GM21423 (cell line): Measurements from ENCODE around the gene TAF1C.
"Not testable (repeated sequence)": the region's sequence is repeated elsewhere in the genome, so short reads cannot be mapped to it uniquely, and the experiment has no call there.

Experiments
- ATAC-seq: cut with Tn5 transposase; IDR thresholded peaks from one replicate; pipeline ENCODE4 v1.9.1; 2021; ENCODE audit warnings: mild to moderate bottlenecking, moderate library complexity; ENCODE audit not compliant: unreplicated experiment

The TAF1C gene

GRCh38 chr16:84212631-84213030 lies 25.8 kb upstream of the TAF1C start:
- no peak for ATAC-seq

DNA sequence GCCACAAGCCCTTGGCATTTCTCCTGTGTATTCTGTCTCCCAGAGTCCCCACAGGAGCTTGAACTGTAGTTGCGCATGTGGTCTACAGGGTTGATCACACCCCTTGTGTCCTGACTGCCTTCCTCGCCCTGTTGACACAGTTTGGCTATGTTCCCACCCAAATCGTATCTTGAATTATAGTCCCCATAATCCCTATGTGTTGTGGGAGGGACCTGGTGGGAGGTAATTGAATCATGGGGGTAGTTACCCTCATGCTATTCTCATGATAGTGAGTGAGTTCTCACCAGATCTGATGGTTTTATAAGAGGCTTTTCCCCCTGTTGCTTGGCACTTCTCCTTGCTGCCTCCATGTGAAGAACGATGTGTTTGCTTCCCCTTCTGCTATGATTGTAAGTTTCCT lies 25.3 kb upstream of the TAF1C start:
- no peak for ATAC-seq

- ATAC-seq = no peak
These were observed 23.1 kb upstream of the TAF1C start for GRCh38 chr16:84209989-84210388.

DNA sequence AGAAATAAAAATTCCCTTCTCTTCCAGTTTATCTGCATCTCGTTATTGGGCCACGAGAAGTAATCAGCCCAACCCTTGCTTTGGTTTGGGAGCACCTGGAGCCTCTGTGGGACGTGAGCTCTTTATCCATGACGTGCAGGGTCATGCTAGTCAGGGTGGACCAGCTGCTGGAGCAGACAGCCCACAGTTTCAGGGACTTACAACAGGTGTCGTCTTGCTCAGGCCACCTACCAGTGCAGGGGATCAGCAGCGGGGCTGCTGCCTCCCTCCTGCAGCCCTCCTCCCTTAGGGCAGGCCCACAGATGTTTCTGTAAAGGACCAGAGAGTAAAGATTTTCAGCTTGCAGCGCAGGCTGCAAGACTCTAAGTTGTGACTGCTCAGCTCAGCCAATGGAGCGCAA lies 21.0 kb upstream of the TAF1C start:
- no peak for ATAC-seq

DNA sequence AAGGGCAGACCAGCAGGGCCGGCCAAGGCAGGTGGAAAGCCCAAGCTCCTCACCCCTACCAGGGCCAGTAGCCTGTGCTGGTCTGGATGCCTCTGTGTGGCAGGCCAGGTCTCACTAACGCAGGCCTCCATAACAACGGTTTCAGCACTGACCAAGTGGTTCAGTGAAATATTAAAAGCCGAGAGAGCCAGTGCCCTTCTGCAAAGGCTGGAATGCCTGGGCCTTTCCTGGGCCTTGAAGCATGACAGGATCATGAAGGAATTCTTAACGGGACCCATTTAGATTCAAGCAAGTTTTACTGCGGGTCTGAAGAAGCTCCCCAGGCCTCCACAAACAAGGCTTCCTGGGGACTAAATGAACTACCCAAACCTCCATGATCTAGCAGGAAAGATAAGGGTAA lies 20.4 kb upstream of the TAF1C start:
- ATAC-seq = no peak

DNA sequence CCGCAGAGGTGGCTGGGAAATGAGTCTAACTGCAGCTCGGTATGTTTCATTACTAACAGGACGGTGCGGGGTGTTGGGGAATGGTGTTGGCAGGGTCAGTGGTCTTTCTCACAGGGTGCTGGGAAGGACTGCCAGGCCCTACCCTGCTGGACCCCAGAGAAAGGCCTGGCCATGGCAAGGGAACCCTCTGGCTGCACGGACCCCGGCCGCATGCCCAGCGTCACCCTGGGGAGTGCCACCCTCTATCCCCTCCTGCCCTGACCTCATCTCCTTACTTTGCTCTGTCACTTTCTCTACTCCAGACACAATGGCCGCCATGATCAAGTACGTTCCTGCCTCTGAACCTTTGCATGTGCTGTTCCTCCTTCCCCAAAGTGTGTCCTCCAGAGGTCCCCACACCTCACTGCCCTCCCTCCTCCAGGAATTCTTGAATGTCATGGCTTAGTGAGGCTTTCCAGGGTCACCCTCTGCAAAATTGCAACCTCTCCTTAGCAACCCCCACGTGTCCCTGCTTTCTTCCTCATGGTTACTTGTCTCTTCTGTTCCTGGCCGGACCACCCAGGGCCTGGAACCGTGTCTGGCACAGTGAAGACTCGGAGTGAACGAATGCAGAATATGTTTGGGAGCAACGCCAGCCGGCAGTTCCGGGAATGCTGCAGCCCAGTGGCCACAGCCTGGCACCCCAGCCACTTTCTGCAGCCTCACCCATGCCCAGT lies 19.3 kb upstream of the TAF1C start:
- ATAC-seq = no peak

GRCh38 chr16:84205123-84205522 lies 18.3 kb upstream of the TAF1C start:
- ATAC-seq = not testable (repeated sequence)

- not testable (repeated sequence) for ATAC-seq
These were observed 17.7 kb upstream of the TAF1C start for GRCh38 chr16:84204551-84204950.

GRCh38 chr16:84199861-84200260 lies 13.0 kb upstream of the TAF1C start:
- no peak for ATAC-seq

DNA sequence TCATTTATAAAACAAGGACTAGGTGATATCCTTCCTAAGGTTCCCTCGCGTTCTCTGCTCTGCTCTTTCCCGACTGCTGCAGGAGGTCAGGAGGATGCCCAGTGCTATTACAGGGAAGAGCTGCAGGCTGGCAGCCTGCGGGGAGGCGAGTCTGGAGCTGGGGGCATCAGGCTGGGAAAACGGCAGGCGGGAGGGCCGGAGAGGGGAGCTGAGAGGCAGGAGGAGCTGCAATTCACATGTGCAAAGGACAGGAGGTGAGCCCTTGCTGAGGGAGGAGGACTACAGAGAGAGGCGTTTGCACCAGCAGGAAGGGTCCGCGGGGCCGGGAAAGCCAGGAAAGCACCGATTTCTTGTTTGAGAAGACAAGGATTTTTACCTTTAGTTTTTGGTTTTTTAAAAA lies 12.2 kb upstream of the TAF1C start:
- no peak for ATAC-seq

- ATAC-seq = no peak
These were observed 11.5 kb upstream of the TAF1C start for GRCh38 chr16:84198401-84198800.

- no peak for ATAC-seq
These were observed 10.7 kb upstream of the TAF1C start for GRCh38 chr16:84197466-84198128.

GRCh38 chr16:84196727-84197394 lies 10.0 kb upstream of the TAF1C start:
- ATAC-seq = no peak

DNA sequence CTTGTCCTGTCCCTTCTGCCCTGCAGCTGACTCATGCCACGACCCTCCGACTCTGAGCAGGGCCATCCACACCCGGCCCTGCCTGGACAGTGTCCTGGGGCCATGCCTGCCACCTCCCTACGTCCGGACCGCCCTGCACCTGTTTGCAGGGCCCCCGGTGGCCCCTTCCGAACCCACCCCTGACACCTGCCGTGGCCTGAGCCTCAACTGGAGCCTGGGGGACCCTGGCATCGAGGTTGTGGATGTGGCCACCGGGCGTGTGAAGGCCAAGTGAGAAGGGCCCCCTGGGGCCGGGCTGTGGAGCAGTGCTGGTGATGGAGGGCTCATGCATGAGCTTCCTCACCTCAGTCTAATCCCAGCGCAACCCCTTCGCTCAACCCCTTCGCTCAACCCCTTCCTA lies 9.2 kb upstream of the TAF1C start:
- ATAC-seq = no peak

GRCh38 chr16:84195201-84196093 lies 8.6 kb upstream of the TAF1C start:
- ATAC-seq = no peak

DNA sequence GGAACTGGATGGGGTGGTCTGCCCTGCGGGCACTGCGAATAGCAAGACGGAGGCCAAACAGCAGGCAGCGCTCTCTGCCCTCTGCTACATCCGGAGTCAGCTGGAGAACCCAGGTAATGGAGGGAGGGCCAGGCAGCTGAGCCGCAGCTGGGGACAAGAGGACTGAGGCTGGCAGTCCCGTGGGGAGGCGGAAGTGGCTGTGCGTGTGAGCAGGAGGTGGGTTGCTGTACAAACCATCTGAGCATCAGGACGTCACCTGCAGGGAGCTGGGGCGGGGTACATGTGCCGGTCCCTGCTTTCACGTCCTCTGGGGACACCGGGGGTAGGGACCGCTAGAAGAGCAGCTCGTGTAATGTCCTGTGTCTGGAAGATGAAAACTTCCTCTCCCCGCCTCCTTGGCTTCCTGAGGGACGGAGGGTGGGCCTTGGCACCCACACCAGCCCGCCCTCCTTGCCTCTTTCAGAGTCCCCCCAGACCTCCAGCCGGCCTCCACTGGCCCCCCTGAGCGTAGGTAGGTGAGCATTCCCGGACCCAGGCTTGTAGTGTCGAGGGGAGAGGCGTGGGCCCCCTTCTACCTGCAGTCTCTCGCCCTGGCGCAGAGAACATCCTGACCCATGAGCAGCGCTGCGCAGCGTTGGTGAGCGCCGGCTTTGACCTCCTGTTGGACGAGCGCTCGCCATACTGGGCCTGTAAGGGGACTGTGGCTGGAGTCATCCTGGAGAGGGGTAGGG lies 7.8 kb upstream of the TAF1C start:
- ATAC-seq = peak; percentile 61

- no peak for ATAC-seq
These were observed 7.2 kb upstream of the TAF1C start for GRCh38 chr16:84194018-84194417.

DNA sequence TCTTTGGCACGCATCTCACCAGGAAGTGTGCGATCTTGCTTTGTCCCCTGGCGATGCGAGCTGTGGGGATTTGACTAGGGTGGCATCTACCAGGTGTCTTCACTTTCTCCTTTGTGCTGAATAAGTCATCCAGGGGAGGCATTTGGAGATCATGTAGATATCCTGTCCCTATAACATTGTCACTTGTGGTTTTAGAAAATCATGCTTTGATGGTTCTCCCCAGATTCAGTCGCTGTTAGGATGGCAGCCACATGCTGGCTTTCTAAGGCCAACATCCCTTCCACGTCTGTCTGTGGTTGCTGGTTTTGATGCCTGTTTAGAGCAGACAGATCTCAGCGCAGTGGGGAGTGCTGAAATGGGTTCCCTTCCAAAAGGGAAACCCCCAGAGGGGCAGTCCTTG lies 6.6 kb upstream of the TAF1C start:
- ATAC-seq = no peak

GRCh38 chr16:84191466-84191865 lies 4.6 kb upstream of the TAF1C start:
- no peak for ATAC-seq

DNA sequence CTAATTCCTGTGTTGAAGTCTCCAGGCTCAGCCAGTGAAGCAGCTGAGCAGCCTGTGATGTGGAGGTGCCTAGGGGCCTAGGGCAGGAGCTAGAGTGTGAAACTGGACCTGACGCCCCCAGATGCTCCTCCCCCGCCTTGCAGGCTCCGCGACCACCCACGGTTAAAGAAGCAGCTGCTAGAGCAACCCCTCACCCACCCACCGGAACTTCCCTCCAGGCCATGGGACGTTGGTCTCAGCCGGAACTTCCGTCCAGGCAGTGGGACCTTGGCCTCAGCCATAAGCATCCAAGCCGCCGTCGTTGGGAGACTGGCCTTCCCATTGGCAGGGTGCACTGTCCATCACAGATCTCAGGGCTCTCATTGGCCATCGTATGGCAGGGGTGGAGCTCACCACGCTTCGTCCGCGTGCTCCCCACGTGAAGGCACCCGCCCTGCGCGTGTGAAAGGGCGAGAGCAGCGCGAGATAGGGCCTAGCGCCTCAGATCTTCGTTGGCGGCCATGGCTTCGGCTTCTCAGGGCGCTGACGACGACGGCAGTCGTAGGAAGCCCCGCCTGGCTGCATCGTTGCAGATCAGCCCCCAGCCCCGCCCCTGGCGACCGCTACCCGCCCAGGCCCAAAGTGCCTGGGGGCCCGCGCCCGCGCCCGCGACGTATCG lies 4.0 kb upstream of the TAF1C start, which contains the start of gene ADAD2:
ADAD2 (plus strand) TSS at position 427 of the 658 bp plus-strand sequence; CDS start at position 501, 74 bp downstream.
- no peak for ATAC-seq
